Stimulated activated CD4-positive, alpha-beta T cell treated with anti-CD3 and anti-CD28 coated beads, Interleukin-4, amount 100 ng/mL, for 48 hours (primary cell): Measurements from ENCODE around the gene SSR4.
A peak's percentile ranks its signal among the peaks of the same experiment; 100 is the strongest.
"Not testable (repeated sequence)": the region's sequence is repeated elsewhere in the genome, so short reads cannot be mapped to it uniquely, and the experiment has no call there.

Source experiments
- DNase-seq, 2 donors: peaks; one replicate each; pipeline ENCODE4 v3.0.0-alpha.2; 2020; ENCODE audit warnings: low read depth in 2 of 2

SSR4 gene

GRCh38 chrX:153804100-153804595 lies 9.7 kb downstream of the SSR4 start:
- DNase-seq = no peak

GRCh38 chrX:153804621-153805020 lies 10.2 kb downstream of the SSR4 start:
- no peak for DNase-seq

- no peak for DNase-seq
Measured at GRCh38 chrX:153805436-153805835, 11.0 kb downstream of the SSR4 start.

- DNase-seq = no peak
Measured at GRCh38 chrX:153806999-153807575, 12.6 kb downstream of the SSR4 start.

GRCh38 chrX:153807976-153808375 lies 13.5 kb downstream of the SSR4 start:
- DNase-seq = no peak

- no peak for DNase-seq
Measured at GRCh38 chrX:153812220-153812619, 17.8 kb downstream of the SSR4 start.

GRCh38 chrX:153813161-153813560 lies 18.7 kb downstream of the SSR4 start:
- DNase-seq = no peak

- no peak for DNase-seq
Measured at GRCh38 chrX:153814591-153815315, 20.3 kb downstream of the SSR4 start.

- no peak for DNase-seq
Measured at GRCh38 chrX:153816831-153817690, 22.6 kb downstream of the SSR4 start.

GRCh38 chrX:153818064-153818463 lies 23.6 kb downstream of the SSR4 start:
- DNase-seq = not testable (repeated sequence)

GRCh38 chrX:153818571-153819383 lies 24.3 kb downstream of the SSR4 start:
- DNase-seq = peak in 1 of 2 donors; percentile 30

GRCh38 chrX:153819384-153820040 lies 25.0 kb downstream of the SSR4 start:
- DNase-seq = no peak

GRCh38 chrX:153820601-153821000 lies 26.1 kb downstream of the SSR4 start:
- no peak for DNase-seq

GRCh38 chrX:153821066-153821465 lies 26.6 kb downstream of the SSR4 start:
- DNase-seq = no peak

GRCh38 chrX:153824348-153824747 lies 29.9 kb downstream of the SSR4 start:
- DNase-seq = no peak

GRCh38 chrX:153825042-153825441 lies 30.6 kb downstream of the SSR4 start:
- no peak for DNase-seq

- no peak for DNase-seq
Measured at GRCh38 chrX:153827016-153827415, 32.5 kb downstream of the SSR4 start.

- no peak for DNase-seq
Measured at GRCh38 chrX:153827903-153828302, 33.4 kb downstream of the SSR4 start.

- no peak for DNase-seq
Measured at GRCh38 chrX:153828308-153828707, 33.8 kb downstream of the SSR4 start.

GRCh38 chrX:153828723-153829548 lies 34.5 kb downstream of the SSR4 start:
- DNase-seq = no peak

GRCh38 chrX:153829549-153829798 lies 35.0 kb downstream of the SSR4 start:
- DNase-seq = no peak
